K562 (cell line): ENCODE measurements around the gene HPF1. TPM values are rescaled to one million over a fixed set of nuclear protein-coding genes. Genes with fewer than 3 reads are reported as not detected.

ENCODE experiments used
- ADNP ChIP-seq: fragments of 200-800 bp; sonication (Bioruptor generic); IDR thresholded peaks from 2 replicates; pipeline ENCODE4 v1.6.1; 2016; ENCODE audit warnings: missing genetic modification characterization, missing compliant biosample characterization
- ARNT ChIP-seq, 2 experiments: fragments of 450-650 bp; IDR thresholded peaks; 2 replicates each; pipeline ENCODE4 v1.6.1; 2016; ENCODE audit warnings: mild to moderate bottlenecking in 1 of 2
- BRF1 ChIP-seq: IDR thresholded peaks from 3 replicates; pipeline ENCODE4 v1.6.1; 2011; ENCODE audit warnings: borderline replicate concordance, mild to moderate bottlenecking; ENCODE audit not compliant: insufficient read length; ENCODE audit errors: extremely low read depth
- CBFB ChIP-seq: sonication (generic); formaldehyde crosslinking; IDR thresholded peaks from 2 replicates; pipeline ENCODE4 v1.4.0; 2020; ENCODE audit warnings: mild to moderate bottlenecking, missing genetic modification reagents
- KAT7 ChIP-seq: sonication (generic); formaldehyde crosslinking; IDR thresholded peaks from 2 replicates; pipeline ENCODE4 v1.8.0; 2022; ENCODE audit warnings: missing genetic modification reagents, mild to moderate bottlenecking, borderline replicate concordance
- NCOA4 ChIP-seq: fragments of 450-650 bp; IDR thresholded peaks from 2 replicates; pipeline ENCODE4 v1.6.1; 2018; ENCODE audit warnings: mild to moderate bottlenecking; ENCODE audit not compliant: partially characterized antibody
- NFIX ChIP-seq: fragments of 250-450 bp; sonication (Bioruptor Pico); IDR thresholded peaks from 2 replicates; pipeline ENCODE4 v1.4.0; 2020; ENCODE audit warnings: low read depth, mild to moderate bottlenecking, moderate library complexity
- NKRF ChIP-seq: fragments of 450-650 bp; IDR thresholded peaks from 2 replicates; pipeline ENCODE4 v1.6.1; 2016; ENCODE audit warnings: borderline replicate concordance
- NR2C2 ChIP-seq, 2 experiments: fragments of 200-800 bp in 1 of 2; sonication (Bioruptor generic) in 1 of 2; sonication (generic) in 1 of 2; formaldehyde crosslinking in 1 of 2; IDR thresholded peaks; 2 replicates each; pipeline versions ENCODE4 v1.6.1 to v1.8.0; 2016 to 2022; ENCODE audit warnings: mild to moderate bottlenecking in 1 of 2, missing compliant biosample characterization in 1 of 2, missing genetic modification characterization in 1 of 2, missing genetic modification reagents in 1 of 2
- ZNF354B ChIP-seq: fragments of 250-450 bp; sonication (Bioruptor Pico); IDR thresholded peaks from 2 replicates; pipeline ENCODE4 v1.4.0; 2020
- ZNF507 ChIP-seq: conservative IDR thresholded peaks from 2 replicates; pipeline ENCODE4 v1.6.1; 2017; ENCODE audit warnings: missing genetic modification characterization, missing compliant biosample characterization
- polyA plus RNA-seq, 8 experiments: library from polyadenylated mRNA; depleted of rRNA in 4 of 8; stranded (reverse) in 5 of 8; unstranded in 3 of 8; fragments of >200 nt; fragmentation: Nextera tagmentation in 2 of 8; fragmentation: Illumina TruSeq in 1 of 8; extraction: Ambion mirVana in 2 of 8; extraction: Trizol in 1 of 8; gene quantifications; 2 replicates each; pipeline versions ENCODE4 v1.2.1 to v1.2.3, GENCODE V29; 2011 to 2014; ENCODE audit warnings: inconsistent platforms in 1 of 8, missing spikeins in 1 of 8
- total RNA-seq, 7 experiments: library from RNA; depleted of rRNA in 6 of 7; stranded (reverse); fragments of >200 nt in 6 of 7; fragmentation: Illumina TruSeq in 2 of 7; extraction: Trizol in 2 of 7; gene quantifications; 2 replicates each; pipeline versions ENCODE4 v1.2.1 to v1.2.3, GENCODE V29; 2011 to 2021; ENCODE audit warnings: low replicate concordance in 1 of 7
- TF ChIP-seq, protein P1 (sequence below): fragments of 250-450 bp; sonication (Bioruptor Pico); IDR thresholded peaks from 2 replicates; pipeline ENCODE4 v1.8.0; 2022; ENCODE audit warnings: inconsistent platforms
- TF ChIP-seq, protein P2 (sequence below): fragments of 450-650 bp; IDR thresholded peaks from 2 replicates; pipeline ENCODE4 v1.7.1; 2018; ENCODE audit warnings: mild to moderate bottlenecking, low read depth; ENCODE audit not compliant: partially characterized antibody
- TF ChIP-seq, protein P3 (sequence below): fragments of 150-350 bp; conservative IDR thresholded peaks from 2 replicates; pipeline ENCODE4 v1.6.1; 2014; ENCODE audit warnings: low read length
- TF ChIP-seq, protein P4 (sequence below): fragments of 450-650 bp; IDR thresholded peaks from 2 replicates; pipeline ENCODE4 v1.6.1; 2017; ENCODE audit warnings: antibody characterized with exemption

The HPF1 gene
- total and polyA plus RNA-seq, 9 of the 15 experiments (the other 6 are each of a cell fraction or from before 2014, with no cell fraction given) = 21.2 to 89.4 (median 35.2) TPM

GRCh38 chr4:169757575-169758184 lies at the start of gene HPF1 (continued):
- TF ChIP-seq, protein P1, sequence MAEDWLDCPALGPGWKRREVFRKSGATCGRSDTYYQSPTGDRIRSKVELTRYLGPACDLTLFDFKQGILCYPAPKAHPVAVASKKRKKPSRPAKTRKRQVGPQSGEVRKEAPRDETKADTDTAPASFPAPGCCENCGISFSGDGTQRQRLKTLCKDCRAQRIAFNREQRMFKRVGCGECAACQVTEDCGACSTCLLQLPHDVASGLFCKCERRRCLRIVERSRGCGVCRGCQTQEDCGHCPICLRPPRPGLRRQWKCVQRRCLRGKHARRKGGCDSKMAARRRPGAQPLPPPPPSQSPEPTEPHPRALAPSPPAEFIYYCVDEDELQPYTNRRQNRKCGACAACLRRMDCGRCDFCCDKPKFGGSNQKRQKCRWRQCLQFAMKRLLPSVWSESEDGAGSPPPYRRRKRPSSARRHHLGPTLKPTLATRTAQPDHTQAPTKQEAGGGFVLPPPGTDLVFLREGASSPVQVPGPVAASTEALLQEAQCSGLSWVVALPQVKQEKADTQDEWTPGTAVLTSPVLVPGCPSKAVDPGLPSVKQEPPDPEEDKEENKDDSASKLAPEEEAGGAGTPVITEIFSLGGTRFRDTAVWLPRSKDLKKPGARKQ (CRISPR knock-in tag) = no peak
- no peak for TF ChIP-seq KAT7 (CRISPR knock-in tag)
- no peak for TF ChIP-seq ZNF507 (tag)
- TF ChIP-seq, protein P2, sequence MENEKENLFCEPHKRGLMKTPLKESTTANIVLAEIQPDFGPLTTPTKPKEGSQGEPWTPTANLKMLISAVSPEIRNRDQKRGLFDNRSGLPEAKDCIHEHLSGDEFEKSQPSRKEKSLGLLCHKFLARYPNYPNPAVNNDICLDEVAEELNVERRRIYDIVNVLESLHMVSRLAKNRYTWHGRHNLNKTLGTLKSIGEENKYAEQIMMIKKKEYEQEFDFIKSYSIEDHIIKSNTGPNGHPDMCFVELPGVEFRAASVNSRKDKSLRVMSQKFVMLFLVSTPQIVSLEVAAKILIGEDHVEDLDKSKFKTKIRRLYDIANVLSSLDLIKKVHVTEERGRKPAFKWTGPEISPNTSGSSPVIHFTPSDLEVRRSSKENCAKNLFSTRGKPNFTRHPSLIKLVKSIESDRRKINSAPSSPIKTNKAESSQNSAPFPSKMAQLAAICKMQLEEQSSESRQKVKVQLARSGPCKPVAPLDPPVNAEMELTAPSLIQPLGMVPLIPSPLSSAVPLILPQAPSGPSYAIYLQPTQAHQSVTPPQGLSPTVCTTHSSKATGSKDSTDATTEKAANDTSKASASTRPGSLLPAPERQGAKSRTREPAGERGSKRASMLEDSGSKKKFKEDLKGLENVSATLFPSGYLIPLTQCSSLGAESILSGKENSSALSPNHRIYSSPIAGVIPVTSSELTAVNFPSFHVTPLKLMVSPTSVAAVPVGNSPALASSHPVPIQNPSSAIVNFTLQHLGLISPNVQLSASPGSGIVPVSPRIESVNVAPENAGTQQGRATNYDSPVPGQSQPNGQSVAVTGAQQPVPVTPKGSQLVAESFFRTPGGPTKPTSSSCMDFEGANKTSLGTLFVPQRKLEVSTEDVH = peak; percentile 95
- TF ChIP-seq NCOA4 = no peak
- no peak for TF ChIP-seq ADNP (tag)
- peak; percentile 84; the same call in 1 of the 2 replicates for TF ChIP-seq CBFB (CRISPR knock-in tag)
- TF ChIP-seq NFIX (CRISPR knock-in tag) = no peak
- no peak for TF ChIP-seq ZNF354B (CRISPR knock-in tag)
- peak; percentile 91 for TF ChIP-seq NR2C2 (CRISPR knock-in tag; IDR thresholded peaks at IDR 0.05)
- peak; percentile 98 for TF ChIP-seq NR2C2 (tag; IDR thresholded peaks at IDR 0.05)
- no peak for TF ChIP-seq NKRF
- no peak for TF ChIP-seq BRF1
- TF ChIP-seq ARNT (IDR thresholded peaks at IDR 0.05) = no peak
- TF ChIP-seq, protein P3, sequence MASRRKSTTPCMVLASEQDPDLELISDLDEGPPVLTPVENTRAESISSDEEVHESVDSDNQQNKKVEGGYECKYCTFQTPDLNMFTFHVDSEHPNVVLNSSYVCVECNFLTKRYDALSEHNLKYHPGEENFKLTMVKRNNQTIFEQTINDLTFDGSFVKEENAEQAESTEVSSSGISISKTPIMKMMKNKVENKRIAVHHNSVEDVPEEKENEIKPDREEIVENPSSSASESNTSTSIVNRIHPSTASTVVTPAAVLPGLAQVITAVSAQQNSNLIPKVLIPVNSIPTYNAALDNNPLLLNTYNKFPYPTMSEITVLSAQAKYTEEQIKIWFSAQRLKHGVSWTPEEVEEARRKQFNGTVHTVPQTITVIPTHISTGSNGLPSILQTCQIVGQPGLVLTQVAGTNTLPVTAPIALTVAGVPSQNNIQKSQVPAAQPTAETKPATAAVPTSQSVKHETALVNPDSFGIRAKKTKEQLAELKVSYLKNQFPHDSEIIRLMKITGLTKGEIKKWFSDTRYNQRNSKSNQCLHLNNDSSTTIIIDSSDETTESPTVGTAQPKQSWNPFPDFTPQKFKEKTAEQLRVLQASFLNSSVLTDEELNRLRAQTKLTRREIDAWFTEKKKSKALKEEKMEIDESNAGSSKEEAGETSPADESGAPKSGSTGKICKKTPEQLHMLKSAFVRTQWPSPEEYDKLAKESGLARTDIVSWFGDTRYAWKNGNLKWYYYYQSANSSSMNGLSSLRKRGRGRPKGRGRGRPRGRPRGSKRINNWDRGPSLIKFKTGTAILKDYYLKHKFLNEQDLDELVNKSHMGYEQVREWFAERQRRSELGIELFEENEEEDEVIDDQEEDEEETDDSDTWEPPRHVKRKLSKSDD = no peak
- TF ChIP-seq, protein P4, sequence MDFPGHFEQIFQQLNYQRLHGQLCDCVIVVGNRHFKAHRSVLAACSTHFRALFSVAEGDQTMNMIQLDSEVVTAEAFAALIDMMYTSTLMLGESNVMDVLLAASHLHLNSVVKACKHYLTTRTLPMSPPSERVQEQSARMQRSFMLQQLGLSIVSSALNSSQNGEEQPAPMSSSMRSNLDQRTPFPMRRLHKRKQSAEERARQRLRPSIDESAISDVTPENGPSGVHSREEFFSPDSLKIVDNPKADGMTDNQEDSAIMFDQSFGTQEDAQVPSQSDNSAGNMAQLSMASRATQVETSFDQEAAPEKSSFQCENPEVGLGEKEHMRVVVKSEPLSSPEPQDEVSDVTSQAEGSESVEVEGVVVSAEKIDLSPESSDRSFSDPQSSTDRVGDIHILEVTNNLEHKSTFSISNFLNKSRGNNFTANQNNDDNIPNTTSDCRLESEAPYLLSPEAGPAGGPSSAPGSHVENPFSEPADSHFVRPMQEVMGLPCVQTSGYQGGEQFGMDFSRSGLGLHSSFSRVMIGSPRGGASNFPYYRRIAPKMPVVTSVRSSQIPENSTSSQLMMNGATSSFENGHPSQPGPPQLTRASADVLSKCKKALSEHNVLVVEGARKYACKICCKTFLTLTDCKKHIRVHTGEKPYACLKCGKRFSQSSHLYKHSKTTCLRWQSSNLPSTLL = no peak
